A549 (cell line): Measurements from ENCODE around the gene CNTFR. TPM values are rescaled to one million over a fixed set of nuclear protein-coding genes. Genes with fewer than 3 reads are reported as not detected.
A peak's percentile ranks its signal among the peaks of the same experiment; 100 is the strongest.

Experiments
- ATAC-seq, 2 experiments: fragments of 200-7000 bp in 1 of 2; fragments of >200 bp in 1 of 2; cut with Nextera tagmentation in 1 of 2; cut with Tn5 transposase in 1 of 2; 3 replicates each; pipeline versions ENCODE4 v1.8.0 to v1.9.1; 2018 to 2020; ENCODE audit warnings: mild to moderate bottlenecking in 1 of 2, moderate library complexity in 1 of 2
- CTCF ChIA-PET: fragments of 300-600 bp; sonication (Branson Sonifier 250); formaldehyde crosslinking; extraction: SDS; loops from one replicate; lab custom pipeline; 2021; ENCODE audit warnings: antibody characterized with exemption, inconsistent platforms; lab: Yijun Ruan, JAX
- POLR2A ChIA-PET: fragments of 350-600 bp; formaldehyde crosslinking; extraction: SDS; loops from one replicate; lab custom pipeline; 2021; ENCODE audit warnings: antibody characterized with exemption, inconsistent platforms; lab: Yijun Ruan, JAX
- DNase-seq, 2 experiments: peaks; one replicate each; pipeline versions ENCODE4 v3.0.0 to v3.0.0-alpha.2; 2011 to 2016; ENCODE audit warnings: low read depth in 1 of 2, low spot score in 1 of 2
- FAIRE-seq: peaks from 2 replicates; lab custom pipeline; 2011; peaks lifted over from hg19 to GRCh38; lab: Jason Lieb, UNC
- H3K27ac ChIP-seq, 2 experiments: fragments of >200 bp; sonication (Bioruptor Twin); formaldehyde crosslinking; 3 replicates each; pipeline ENCODE4 v1.5.1; 2016 to 2017
- H3K4me1 ChIP-seq: fragments of >200 bp; sonication (Bioruptor Twin); formaldehyde crosslinking; 3 replicates; pipeline ENCODE4 v1.6.1; 2016
- H3K4me2 ChIP-seq: fragments of >200 bp; sonication (Bioruptor Twin); formaldehyde crosslinking; 3 replicates; pipeline ENCODE4 v1.6.1; 2016
- H3K4me3 ChIP-seq: fragments of >200 bp; sonication (Bioruptor Twin); formaldehyde crosslinking; 3 replicates; pipeline ENCODE4 v1.5.1; 2016
- H3K9me3 ChIP-seq: fragments of >200 bp; sonication (Bioruptor Twin); formaldehyde crosslinking; 3 replicates; pipeline ENCODE4 v1.6.1; 2016
- BHLHE40 ChIP-seq: IDR thresholded peaks from 2 replicates; pipeline ENCODE4 v1.6.1; 2012; ENCODE audit warnings: low read depth, low read length, inconsistent platforms
- ELK1 ChIP-seq: fragments of 150-350 bp; IDR thresholded peaks from 2 replicates; pipeline ENCODE4 v1.6.1; 2014; ENCODE audit warnings: low read depth, mild to moderate bottlenecking, low read length
- HDAC2 ChIP-seq: fragments of 200-600 bp; sonication (generic); IDR thresholded peaks from 2 replicates; pipeline ENCODE4 v1.6.1; 2016
- HES2 ChIP-seq: fragments of >200 bp; sonication (Bioruptor Twin); formaldehyde crosslinking; IDR thresholded peaks from 2 replicates; pipeline ENCODE4 v1.6.1; 2016
- HEYL ChIP-seq: fragments of 250-450 bp; sonication (Bioruptor Pico); IDR thresholded peaks from 2 replicates; pipeline ENCODE4 v1.8.0; 2021; ENCODE audit warnings: mild to moderate bottlenecking, moderate library complexity
- HOXA7 ChIP-seq: fragments of 250-450 bp; sonication (Bioruptor Pico); IDR thresholded peaks from 2 replicates; pipeline ENCODE4 v1.5.0; 2020; ENCODE audit warnings: mild to moderate bottlenecking, moderate library complexity
- HOXB13 ChIP-seq: fragments of 250-450 bp; sonication (Bioruptor Pico); IDR thresholded peaks from 2 replicates; pipeline ENCODE4 v1.5.0; 2020; ENCODE audit warnings: low read depth, mild to moderate bottlenecking, moderate library complexity
- KDM1A ChIP-seq: fragments of 200-600 bp; sonication (generic); IDR thresholded peaks from 2 replicates; pipeline ENCODE4 v1.6.1; 2016; ENCODE audit warnings: low read depth, mild to moderate bottlenecking
- MAFK ChIP-seq: fragments of 450-650 bp; IDR thresholded peaks from 2 replicates; pipeline ENCODE4 v1.6.1; 2014; ENCODE audit not compliant: partially characterized antibody
- MAZ ChIP-seq: fragments of 150-350 bp; IDR thresholded peaks from 2 replicates; pipeline ENCODE4 v1.6.1; 2014; ENCODE audit warnings: antibody characterized with exemption, low read depth, low read length, borderline replicate concordance
- NPAS2 ChIP-seq: fragments of 250-450 bp; sonication (Bioruptor Pico); IDR thresholded peaks from 2 replicates; pipeline ENCODE4 v1.8.0; 2022; ENCODE audit warnings: mild to moderate bottlenecking, moderate library complexity, borderline replicate concordance
- PHF8 ChIP-seq: fragments of 200-600 bp; sonication (generic); IDR thresholded peaks from 2 replicates; pipeline ENCODE4 v1.6.1; 2016; ENCODE audit warnings: low read depth, mild to moderate bottlenecking, antibody characterized with exemption, moderate library complexity, borderline replicate concordance
- RCOR1 ChIP-seq: fragments of 150-350 bp; IDR thresholded peaks from 2 replicates; pipeline ENCODE4 v1.6.1; 2014; ENCODE audit warnings: antibody characterized with exemption, low read length, low read depth
- REST ChIP-seq: fragments of 200-600 bp; sonication (generic); IDR thresholded peaks from 2 replicates; pipeline ENCODE4 v1.6.1; 2016; ENCODE audit warnings: antibody characterized with exemption, mild to moderate bottlenecking, moderate library complexity
- SMC3 ChIP-seq: fragments of >200 bp; sonication (Bioruptor Twin); formaldehyde crosslinking; IDR thresholded peaks from 3 replicates; pipeline ENCODE4 v1.6.1; 2018; ENCODE audit warnings: inconsistent platforms
- SREBF2 ChIP-seq: fragments of 450-650 bp; IDR thresholded peaks from 2 replicates; pipeline ENCODE4 v1.6.1; 2014; ENCODE audit warnings: mild to moderate bottlenecking, moderate library complexity
- ZSCAN20 ChIP-seq: fragments of 250-450 bp; sonication (Bioruptor Pico); IDR thresholded peaks from 2 replicates; pipeline ENCODE4 v1.8.0; 2022; ENCODE audit warnings: mild to moderate bottlenecking, moderate library complexity
- whole genome bisulfite sequencing: methylation state at CpG from one replicate; pipeline ENCODE4 v1.1.6; 2017; ENCODE audit errors: missing lambda C conversion rate; 5-methylcytosine and 5-hydroxymethylcytosine counted together
- polyA plus RNA-seq, 4 experiments: library from polyadenylated mRNA; depleted of rRNA in 3 of 4; stranded (reverse); fragments of >200 nt; fragmentation: RNase III in 1 of 4; extraction: RNeasy Plus Mini Kit Qiagen cat#74134 plus additional on column Dnase treatment in 1 of 4; gene quantifications; 2 replicates in 3 of 4; 3 replicates in 1 of 4; pipeline ENCODE4 v1.2.3, GENCODE V29; 2011 to 2017

Gene CNTFR
- polyA plus RNA-seq, 2 of the 4 experiments (the other 2 are of a cell fraction), result 0.09 TPM; not detected in 1

- CTCF ChIA-PET, result interaction anchor here (0.6 to 11.3 kb wide), 11 partner anchors 10 to 140 kb away, joined by 3 to 297 read pairs (median 4); no protein-coding TSS in a partner anchor
- H3K27ac ChIP-seq, result no peak overlapping the region
- DNase-seq (no peak), ATAC-seq (no peak), FAIRE-seq (no peak)
- H3K4me1 ChIP-seq, result peaks cover 12% of the 10 kb centered on the region; the same call in 1 of the 3 replicates
- no peak for TF ChIP-seq ELK1
- TF ChIP-seq ZSCAN20 (CRISPR knock-in tag), result no peak
- no peak for TF ChIP-seq MAZ
- TF ChIP-seq HES2, result no peak
- TF ChIP-seq SMC3, result no peak
- no peak for TF ChIP-seq PHF8
- H3K9me3 ChIP-seq, result no peaks in the 10 kb centered on the region
- 0 out of 3 replicates have a peak overlapping the region, but pooled peaks have one; percentile 35 for H3K4me2 ChIP-seq
- 11% methylated on average over 5 of the region's 5 CpGs for WGBS
- H3K4me3 ChIP-seq, result no peak overlapping the region
- POLR2A ChIA-PET, result no interaction called here
Observed at GRCh38 chr9:34544035-34544434, 45.5 kb downstream of the CNTFR start.

GRCh38 chr9:34541540-34541939, 48.0 kb downstream of the CNTFR start:
- CTCF ChIA-PET, result interaction anchor here (0.6 to 3.7 kb wide), 4 partner anchors 50 to 138 kb away, joined by 4 to 22 read pairs (median 8); no protein-coding TSS in a partner anchor
- FAIRE-seq, result no peak

GRCh38 chr9:34540827-34541226, 48.7 kb downstream of the CNTFR start:
- CTCF ChIA-PET, result interaction anchor here (0.9 to 3.7 kb wide), 3 partner anchors 51 to 137 kb away, joined by 4 to 22 read pairs (median 11); no protein-coding TSS in a partner anchor
- POLR2A ChIA-PET, result no interaction called here
- no peak for FAIRE-seq

More at GRCh38 chr9:34541540-34541939, 48.0 kb downstream of the CNTFR start:
- no peak for TF ChIP-seq HOXA7 (CRISPR knock-in tag)
- TF ChIP-seq SREBF2, result no peak
- TF ChIP-seq KDM1A, result no peak
- Histone ChIP-seq H3K4me2 (no peak overlapping the region), H3K27ac (no peak overlapping the region), H3K9me3 (no peaks in the 10 kb centered on the region), H3K4me3 (no peak overlapping the region), H3K4me1 (peaks cover 12% of the 10 kb centered on the region; the same call in 1 of the 3 replicates)
- ATAC-seq, result no peak
- WGBS, result 46% methylated on average over 7 of the region's 7 CpGs
- DNase-seq, result no peak
- POLR2A ChIA-PET, result no interaction called here

More at GRCh38 chr9:34540827-34541226, 48.7 kb downstream of the CNTFR start:
- Histone ChIP-seq H3K27ac (no peak overlapping the region), H3K9me3 (no peaks in the 10 kb centered on the region), H3K4me2 (no peak overlapping the region), H3K4me3 (no peak overlapping the region), H3K4me1 (peaks cover 12% of the 10 kb centered on the region; the same call in 1 of the 3 replicates)
- DNase-seq (peak in 1 of 2 experiments; percentile 45), ATAC-seq (peak; percentile 80 to 83)
- no peak for TF ChIP-seq SMC3
- TF ChIP-seq HDAC2, result no peak
- TF ChIP-seq REST, result no peak
- TF ChIP-seq HOXB13 (CRISPR knock-in tag), result no peak
- no peak for TF ChIP-seq HEYL (CRISPR knock-in tag)
- TF ChIP-seq MAFK, result no peak
- TF ChIP-seq NPAS2 (CRISPR knock-in tag), result no peak
- no peak for TF ChIP-seq RCOR1
- TF ChIP-seq BHLHE40, result peak; percentile 11; the same call in 1 of the 2 replicates
- WGBS, result 34% methylated on average over 2 of the region's 2 CpGs
